PC-3 (cell line): ENCODE data around the gene BRINP1. TPM values are rescaled to one million over a fixed set of nuclear protein-coding genes. Genes with fewer than 3 reads are reported as not detected.

Experiments used
- ATAC-seq: fragments of 200-7000 bp; cut with Tn5 transposase; 2 replicates; pipeline ENCODE4 v1.9.1; 2020; ENCODE audit warnings: mild to moderate bottlenecking, moderate library complexity
- BruUV-seq: library from RNA; stranded (reverse); fragments of 400-500 nt; replicated peaks from 2 replicates; lab custom pipeline; 2021; lab: Mats Ljungman, UMichigan
- CTCF ChIA-PET: fragments of 300-600 bp; sonication (Branson Sonifier 250); formaldehyde crosslinking; loops from one replicate; lab custom pipeline; 2022; ENCODE audit warnings: antibody characterized with exemption; lab: Charles Lee
- POLR2A ChIA-PET: fragments of 300-600 bp; sonication (Branson Sonifier 250); formaldehyde crosslinking; loops from one replicate; lab custom pipeline; 2022; ENCODE audit warnings: antibody characterized with exemption; ENCODE audit not compliant: unreplicated experiment; lab: Charles Lee
- DNase-seq: peaks from one replicate; pipeline ENCODE4 v3.0.0-alpha.2; 2015
- H2AFZ ChIP-seq: fragments of 300-600 bp; sonication (generic); 2 replicates; pipeline ENCODE4 v1.6.0; 2016; ENCODE audit warnings: antibody characterized with exemption, low read length
- H3F3A ChIP-seq: fragments of 300-600 bp; sonication (generic); one replicate; pipeline ENCODE4 v1.6.0; 2017; ENCODE audit warnings: antibody characterized with exemption, low read length, control low read depth, mild to moderate bottlenecking; ENCODE audit not compliant: unreplicated experiment
- H3K27ac ChIP-seq: fragments of 300-600 bp; sonication (generic); 2 replicates; pipeline ENCODE4 v1.5.1; 2016; ENCODE audit warnings: mild to moderate bottlenecking, low read length
- H3K27me3 ChIP-seq: fragments of 300-600 bp; sonication (generic); 2 replicates; pipeline ENCODE4 v1.6.1; 2016; ENCODE audit warnings: low read length, mixed read lengths
- H3K36me3 ChIP-seq: fragments of 300-600 bp; sonication (generic); 2 replicates; pipeline ENCODE4 v1.6.1; 2016; ENCODE audit warnings: low read depth, mixed run types, low read length, mixed read lengths
- H3K4me1 ChIP-seq: fragments of 300-600 bp; sonication (generic); 2 replicates; pipeline ENCODE4 v1.5.1; 2016; ENCODE audit warnings: low read length; ENCODE audit not compliant: insufficient read depth
- H3K4me2 ChIP-seq: fragments of 300-600 bp; sonication (generic); 2 replicates; pipeline ENCODE4 v1.6.0; 2016; ENCODE audit warnings: low read length
- H3K4me3 ChIP-seq: fragments of 300-600 bp; sonication (generic); 2 replicates; pipeline ENCODE4 v1.5.1; 2016; ENCODE audit warnings: mild to moderate bottlenecking, low read length, mixed read lengths
- H3K79me2 ChIP-seq: fragments of 300-600 bp; sonication (generic); 2 replicates; pipeline ENCODE4 v1.6.1; 2017; ENCODE audit warnings: low read length, mixed read lengths
- H3K9ac ChIP-seq: fragments of 300-600 bp; sonication (generic); 2 replicates; pipeline ENCODE4 v1.6.0; 2016; ENCODE audit warnings: mild to moderate bottlenecking, low read length
- H3K9me2 ChIP-seq: fragments of 300-600 bp; sonication (generic); replicated peaks from 2 replicates; pipeline ENCODE4 v1.6.1; 2016; ENCODE audit warnings: mixed run types, low read length, mixed read lengths
- H3K9me3 ChIP-seq: fragments of 300-600 bp; sonication (generic); 2 replicates; pipeline ENCODE4 v1.6.1; 2016; ENCODE audit warnings: low read length, mixed read lengths
- H4K20me1 ChIP-seq: fragments of 300-600 bp; sonication (generic); 2 replicates; pipeline ENCODE4 v1.6.1; 2016; ENCODE audit warnings: low read length, mixed read lengths
- CTCF ChIP-seq: fragments of 300-600 bp; sonication (generic); conservative IDR thresholded peaks from 2 replicates; pipeline ENCODE4 v1.5.1; 2017; ENCODE audit warnings: antibody characterized with exemption, low read depth, mild to moderate bottlenecking, low read length
- EZH2 ChIP-seq: fragments of 300-600 bp; sonication (generic); IDR thresholded peaks from one replicate; pipeline ENCODE4 v1.6.1; 2017; ENCODE audit warnings: antibody characterized with exemption, mild to moderate bottlenecking, low read length; ENCODE audit not compliant: unreplicated experiment
- EZH2phosphoT487 ChIP-seq: fragments of 300-600 bp; sonication (generic); IDR thresholded peaks from 2 replicates; pipeline ENCODE4 v1.6.1; 2018; ENCODE audit warnings: mild to moderate bottlenecking, antibody characterized with exemption, low read length, borderline replicate concordance
- intact Hi-C: fragments of 100-400 bp; cut with micrococcal nuclease; formaldehyde crosslinking; loops from 2 replicates; pipeline ENCODE4 v1.9.0; 2023
- total RNA-seq: library from RNA; depleted of rRNA; stranded (reverse); fragments of >200 nt; gene quantifications from 2 replicates; pipeline ENCODE4 v1.2.3, GENCODE V29; 2014

BRINP1 gene
- total RNA-seq, 1 experiment from 2014 or later, result not detected

DNA sequence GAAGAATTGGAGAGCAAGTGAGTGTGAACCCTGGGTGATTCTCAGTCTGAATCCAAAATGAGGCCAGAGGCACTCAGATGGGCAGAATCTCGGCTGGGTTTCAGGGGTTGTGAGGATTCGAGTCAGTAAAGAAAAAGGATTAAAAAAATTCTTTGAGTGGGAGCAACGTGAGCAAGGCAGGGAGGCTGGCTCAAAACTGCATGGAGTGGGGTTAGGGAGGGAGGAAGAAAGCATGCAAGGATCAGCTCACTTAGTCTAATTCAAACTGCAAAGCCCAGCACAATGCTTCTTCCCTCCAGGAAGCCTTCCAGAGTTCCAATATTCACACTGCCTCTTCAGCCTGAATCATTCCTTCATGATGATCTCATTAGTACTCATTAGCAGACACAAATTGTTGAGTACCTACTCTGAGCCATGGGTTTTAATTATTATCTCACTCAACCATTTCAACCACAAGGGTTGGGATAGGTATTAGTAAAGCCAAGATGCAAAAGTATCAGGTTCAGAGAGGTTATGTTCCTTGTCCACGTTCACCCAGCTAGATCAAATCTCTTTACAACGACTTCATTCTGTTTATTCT is 95.8 kb downstream of the BRINP1 start:
- H3K4me1 ChIP-seq, result no peaks in the 10 kb centered on the region
- H3K4me2 ChIP-seq, result no peak overlapping the region
- H3K4me3 ChIP-seq, result no peak overlapping the region
- H3K9me3 ChIP-seq, result no peaks in the 10 kb centered on the region
- ATAC-seq (no peak), DNase-seq (no peak)
- ChIA-PET POLR2A (no interaction called here), CTCF (no interaction called here)
- TF ChIP-seq EZH2, result no peak
- no peak for TF ChIP-seq CTCF
- no peak for TF ChIP-seq EZH2phosphoT487
- no TSS peak for BruUV-seq
- H4K20me1 ChIP-seq, result no peaks in the 10 kb centered on the region
- intact Hi-C loops, result no loop called here
- no peaks in the 10 kb centered on the region for H3K27me3 ChIP-seq
- H2AFZ ChIP-seq, result no peak overlapping the region
- no peaks in the 10 kb centered on the region for H3F3A ChIP-seq
- H3K36me3 ChIP-seq, result no peaks in the 10 kb centered on the region
- no peaks in the 10 kb centered on the region for H3K9me2 ChIP-seq
- no peaks in the 10 kb centered on the region for H3K79me2 ChIP-seq
- H3K27ac ChIP-seq, result no peak overlapping the region
- no peak overlapping the region for H3K9ac ChIP-seq

DNA sequence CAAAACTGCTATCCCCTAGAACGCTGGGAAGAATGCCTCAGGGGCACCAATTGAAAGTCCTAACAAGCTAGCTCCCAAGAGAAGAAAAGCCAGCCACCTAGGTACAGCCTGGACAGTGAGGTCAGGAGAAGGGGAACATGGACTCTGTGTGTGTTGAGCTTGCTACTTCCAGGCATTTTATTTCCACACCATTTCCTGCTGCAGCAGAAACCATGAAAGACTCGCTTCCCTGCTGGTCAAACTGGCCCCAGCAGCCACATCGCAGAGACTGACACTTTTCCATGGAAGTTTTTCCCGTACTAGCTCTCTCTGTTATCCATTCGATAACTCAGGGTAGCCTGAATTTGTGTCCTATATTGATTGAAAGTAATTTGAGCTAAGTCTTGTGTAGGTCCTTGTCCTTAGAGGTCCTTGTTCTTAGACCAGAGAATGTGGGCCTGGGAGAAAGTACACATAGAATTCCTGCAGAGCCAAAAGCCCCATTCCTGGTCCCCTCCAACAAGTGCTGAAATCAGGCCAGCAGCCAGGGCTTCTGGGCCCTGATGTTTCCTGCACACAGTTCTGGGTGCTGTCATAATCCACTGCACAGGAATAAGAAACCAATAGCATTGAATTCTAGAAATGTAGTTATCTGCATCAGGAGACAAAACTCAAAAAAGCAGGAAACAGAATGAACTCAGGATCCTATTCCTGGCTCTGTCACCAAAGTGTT is 96.6 kb downstream of the BRINP1 start:
- ATAC-seq, result no peak
- no peak overlapping the region for H3K4me3 ChIP-seq
- no peak overlapping the region for H2AFZ ChIP-seq
- BruUV-seq, result no TSS peak
- CTCF ChIA-PET, result no interaction called here
- H3K36me3 ChIP-seq, result no peaks in the 10 kb centered on the region
- no peak for DNase-seq
- no peak overlapping the region for H3K4me2 ChIP-seq
- no peaks in the 10 kb centered on the region for H3K27me3 ChIP-seq
- H3K79me2 ChIP-seq, result no peaks in the 10 kb centered on the region
- H3F3A ChIP-seq, result no peaks in the 10 kb centered on the region
- TF ChIP-seq EZH2 (no peak), EZH2phosphoT487 (no peak), CTCF (no peak)
- no peaks in the 10 kb centered on the region for H3K9me3 ChIP-seq
- no peaks in the 10 kb centered on the region for H4K20me1 ChIP-seq
- H3K4me1 ChIP-seq, result no peaks in the 10 kb centered on the region
- no peaks in the 10 kb centered on the region for H3K9me2 ChIP-seq
- intact Hi-C loops, result no loop called here
- POLR2A ChIA-PET, result no interaction called here
- no peak overlapping the region for H3K9ac ChIP-seq
- H3K27ac ChIP-seq, result no peak overlapping the region

DNA sequence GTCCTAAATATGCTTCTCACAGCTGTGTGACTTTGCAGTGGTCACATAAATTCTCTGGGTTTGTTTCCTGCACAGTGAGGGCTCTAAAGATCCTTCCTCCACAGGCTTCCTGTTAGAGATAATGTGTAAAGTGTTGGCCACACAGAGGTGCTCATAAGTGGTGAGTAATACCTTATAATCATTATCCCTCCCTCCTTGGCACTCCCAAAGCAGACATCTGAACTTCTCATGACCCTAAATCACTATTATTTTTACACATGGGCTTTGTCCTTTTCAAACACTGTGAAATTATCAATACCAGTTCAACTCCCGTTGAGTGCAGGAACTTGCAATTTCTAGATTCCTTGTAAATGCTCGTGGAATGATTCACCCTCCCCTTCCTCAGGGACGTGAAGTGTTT is 100.2 kb downstream of the BRINP1 start:
- Histone ChIP-seq H3K36me3 (no peaks in the 10 kb centered on the region), H3K4me3 (no peak overlapping the region), H2AFZ (no peak overlapping the region), H3K27ac (no peak overlapping the region), H3K4me1 (no peaks in the 10 kb centered on the region), H3K9ac (no peak overlapping the region), H3K9me2 (no peaks in the 10 kb centered on the region), H3K9me3 (no peaks in the 10 kb centered on the region), H3K27me3 (no peaks in the 10 kb centered on the region), H3F3A (no peaks in the 10 kb centered on the region), H3K4me2 (no peak overlapping the region), H4K20me1 (no peaks in the 10 kb centered on the region), H3K79me2 (no peaks in the 10 kb centered on the region)
- TF ChIP-seq EZH2phosphoT487, result no peak
- no peak for TF ChIP-seq CTCF
- TF ChIP-seq EZH2, result no peak
- DNase-seq (no peak), ATAC-seq (no peak)
- ChIA-PET POLR2A (no interaction called here), CTCF (no interaction called here)
- no TSS peak for BruUV-seq
- intact Hi-C loops, result no loop called here
